ENCODE results near the gene ORMDL3.

- TF ChIP-seq, protein P1, sequence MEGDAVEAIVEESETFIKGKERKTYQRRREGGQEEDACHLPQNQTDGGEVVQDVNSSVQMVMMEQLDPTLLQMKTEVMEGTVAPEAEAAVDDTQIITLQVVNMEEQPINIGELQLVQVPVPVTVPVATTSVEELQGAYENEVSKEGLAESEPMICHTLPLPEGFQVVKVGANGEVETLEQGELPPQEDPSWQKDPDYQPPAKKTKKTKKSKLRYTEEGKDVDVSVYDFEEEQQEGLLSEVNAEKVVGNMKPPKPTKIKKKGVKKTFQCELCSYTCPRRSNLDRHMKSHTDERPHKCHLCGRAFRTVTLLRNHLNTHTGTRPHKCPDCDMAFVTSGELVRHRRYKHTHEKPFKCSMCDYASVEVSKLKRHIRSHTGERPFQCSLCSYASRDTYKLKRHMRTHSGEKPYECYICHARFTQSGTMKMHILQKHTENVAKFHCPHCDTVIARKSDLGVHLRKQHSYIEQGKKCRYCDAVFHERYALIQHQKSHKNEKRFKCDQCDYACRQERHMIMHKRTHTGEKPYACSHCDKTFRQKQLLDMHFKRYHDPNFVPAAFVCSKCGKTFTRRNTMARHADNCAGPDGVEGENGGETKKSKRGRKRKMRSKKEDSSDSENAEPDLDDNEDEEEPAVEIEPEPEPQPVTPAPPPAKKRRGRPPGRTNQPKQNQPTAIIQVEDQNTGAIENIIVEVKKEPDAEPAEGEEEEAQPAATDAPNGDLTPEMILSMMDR (IDR thresholded peaks at IDR 0.05), result no peak
- no peak for TF ChIP-seq POLR2A (IDR thresholded peaks at IDR 0.05)
Measured at GRCh38 chr17:39938140-39938869, 10.9 kb upstream of the ORMDL3 start.
